H1 (cell line): ENCODE measurements around the gene LSM4. TPM values are rescaled to one million over a fixed set of nuclear protein-coding genes. Genes with fewer than 3 reads are reported as not detected.
A peak's percentile ranks its signal among the peaks of the same experiment; 100 is the strongest.
"Not testable (repeated sequence)": the region's sequence is repeated elsewhere in the genome, so short reads cannot be mapped to it uniquely, and the experiment has no call there.

ENCODE experiments used
- CTCF ChIA-PET: fragments of 300-600 bp; sonication (Branson Sonifier 250); formaldehyde crosslinking; loops from one replicate; lab custom pipeline; 2021; ENCODE audit not compliant: partially characterized antibody; lab: Charles Lee
- POLR2A ChIA-PET: fragments of 300-600 bp; sonication (Branson Sonifier 250); formaldehyde crosslinking; loops from one replicate; lab custom pipeline; 2021; ENCODE audit warnings: inconsistent platforms; ENCODE audit not compliant: partially characterized antibody; lab: Charles Lee
- DNase-seq, 2 experiments: peaks; one replicate each; pipeline versions ENCODE4 v3.0.0 to v3.0.0-alpha.2; 2010 to 2022; ENCODE audit warnings: low spot score in 2 of 2, low read depth in 1 of 2, mixed read lengths in 1 of 2
- FAIRE-seq: peaks from 2 replicates; lab custom pipeline; 2011; peaks lifted over from hg19 to GRCh38; lab: Jason Lieb, UNC
- H2AFZ ChIP-seq: 2 replicates; pipeline ENCODE4 v1.8.1; 2012; ENCODE audit warnings: low read length, inconsistent platforms
- H2AK5ac ChIP-seq: 2 replicates; pipeline ENCODE4 v1.6.1; 2013; ENCODE audit warnings: low read depth, low read length
- H2BK120ac ChIP-seq: replicated peaks from 2 replicates; pipeline ENCODE3; 2013; ENCODE audit warnings: low read depth, low read length, inconsistent platforms
- H2BK12ac ChIP-seq: 2 replicates; pipeline ENCODE4 v1.6.1; 2013; ENCODE audit warnings: low read depth, low read length
- H2BK15ac ChIP-seq: 2 replicates; pipeline ENCODE4 v1.6.1; 2013; ENCODE audit warnings: low read length
- H2BK20ac ChIP-seq: 2 replicates; pipeline ENCODE4 v1.6.1; 2013; ENCODE audit warnings: low read length
- H2BK5ac ChIP-seq: 2 replicates; pipeline ENCODE4 v1.6.1; 2013; ENCODE audit warnings: low read depth, low read length
- H3K14ac ChIP-seq: 2 replicates; pipeline ENCODE4 v1.6.1; 2013; ENCODE audit warnings: inconsistent platforms; ENCODE audit not compliant: insufficient read length
- H3K18ac ChIP-seq: 2 replicates; pipeline ENCODE4 v1.6.1; 2013; ENCODE audit warnings: low read length; ENCODE audit errors: extremely low read depth
- H3K23ac ChIP-seq: 2 replicates; pipeline ENCODE4 v1.6.1; 2013; ENCODE audit warnings: inconsistent platforms; ENCODE audit not compliant: insufficient read length
- H3K23me2 ChIP-seq: 2 replicates; pipeline ENCODE4 v1.6.1; 2013; ENCODE audit warnings: low read depth, low read length
- H3K27ac ChIP-seq: 2 replicates; pipeline ENCODE4 v1.6.1; 2011; ENCODE audit warnings: low read depth, low read length, inconsistent platforms
- H3K27me3 ChIP-seq, 4 experiments: replicated peaks in 1 of 4; 1 replicate in 1 of 4; 2 replicates in 3 of 4; pipeline versions ENCODE4 v1.6.1 to v1.8.1; 2011 to 2013; ENCODE audit warnings: low read length in 3 of 4, mild to moderate bottlenecking in 3 of 4, inconsistent platforms in 2 of 4, mixed read lengths in 2 of 4, moderate library complexity in 1 of 4; ENCODE audit not compliant: control insufficient read depth in 3 of 4, insufficient read depth in 3 of 4; ENCODE audit errors: extremely low read depth in 1 of 4
- H3K36me3 ChIP-seq, 4 experiments: 2 replicates each; pipeline versions ENCODE4 v1.6.1 to v1.8.1; 2011 to 2013; ENCODE audit warnings: mild to moderate bottlenecking in 4 of 4, low read length in 3 of 4, moderate library complexity in 2 of 4, control low read depth in 1 of 4, inconsistent platforms in 1 of 4; ENCODE audit not compliant: insufficient read depth in 4 of 4, control insufficient read depth in 2 of 4
- H3K4ac ChIP-seq: replicated peaks from 2 replicates; pipeline ENCODE3; 2013; ENCODE audit warnings: low read length, low read depth, mixed read lengths, inconsistent platforms; ENCODE audit not compliant: insufficient read length
- H3K4me1 ChIP-seq, 4 experiments: replicated peaks in 1 of 4; 1 replicate in 1 of 4; 2 replicates in 3 of 4; pipeline versions ENCODE4 v1.6.1 to v1.8.1; 2011 to 2013; ENCODE audit warnings: low read length in 3 of 4, inconsistent platforms in 2 of 4, mixed read lengths in 1 of 4; ENCODE audit not compliant: insufficient read depth in 4 of 4, control insufficient read depth in 3 of 4
- H3K4me2 ChIP-seq, 2 experiments: 2 replicates each; pipeline versions ENCODE4 v1.6.1 to v1.8.1; 2011 to 2013; ENCODE audit warnings: low read depth in 2 of 2, low read length in 2 of 2, control low read depth in 1 of 2, inconsistent platforms in 1 of 2, mild to moderate bottlenecking in 1 of 2; ENCODE audit not compliant: insufficient read depth in 1 of 2
- H3K4me3 ChIP-seq, 4 experiments: fragments of 200-600, 300-600 bp in 1 of 4; sonication (generic), shearing (Covaris generic), sonication (Bioruptor Twin) in 1 of 4; 2 replicates each; pipeline versions ENCODE4 v1.5.1 to v1.8.1; 2011 to 2016; ENCODE audit warnings: low read length in 4 of 4, low read depth in 3 of 4, control low read depth in 2 of 4, inconsistent platforms in 2 of 4, mild to moderate bottlenecking in 2 of 4, mixed read lengths in 1 of 4, moderate library complexity in 1 of 4; ENCODE audit not compliant: insufficient read depth in 2 of 4; ENCODE audit errors: extremely low read depth in 1 of 4
- H3K56ac ChIP-seq: replicated peaks from 2 replicates; pipeline ENCODE3; 2013; ENCODE audit warnings: low read depth, mild to moderate bottlenecking, mixed read lengths, low read length, inconsistent platforms; ENCODE audit not compliant: insufficient read length
- H3K79me1 ChIP-seq: 2 replicates; pipeline ENCODE4 v1.6.1; 2013; ENCODE audit warnings: low read depth, low read length, control low read depth
- H3K79me2 ChIP-seq, 2 experiments: 2 replicates each; pipeline versions ENCODE4 v1.6.1 to v1.8.1; 2012 to 2013; ENCODE audit warnings: low read length in 2 of 2, mild to moderate bottlenecking in 2 of 2, inconsistent platforms in 1 of 2; ENCODE audit not compliant: insufficient read depth in 2 of 2, control insufficient read depth in 1 of 2
- H3K9ac ChIP-seq, 4 experiments: replicated peaks in 1 of 4; 1 replicate in 1 of 4; 2 replicates in 3 of 4; pipeline versions ENCODE4 v1.6.1 to v1.8.1; 2011 to 2013; ENCODE audit warnings: low read depth in 3 of 4, low read length in 3 of 4, control low read depth in 2 of 4, mild to moderate bottlenecking in 2 of 4, moderate library complexity in 2 of 4, inconsistent platforms in 1 of 4; ENCODE audit errors: extremely low read depth in 1 of 4
- H3K9me3 ChIP-seq, 2 experiments: 2 replicates each; pipeline versions ENCODE4 v1.6.1 to v1.8.1; 2012 to 2013; ENCODE audit warnings: mild to moderate bottlenecking in 2 of 2, moderate library complexity in 2 of 2, control low read depth in 1 of 2, inconsistent platforms in 1 of 2, low read depth in 1 of 2, low read length in 1 of 2, mixed read lengths in 1 of 2; ENCODE audit not compliant: insufficient read depth in 2 of 2
- H4K20me1 ChIP-seq, 2 experiments: replicated peaks in 1 of 2; 2 replicates each; pipeline versions ENCODE3 to v1.8.1; 2011 to 2013; ENCODE audit warnings: inconsistent platforms in 2 of 2, low read length in 2 of 2, mild to moderate bottlenecking in 1 of 2; ENCODE audit not compliant: insufficient read depth in 2 of 2, control insufficient read depth in 1 of 2
- H4K5ac ChIP-seq: 2 replicates; pipeline ENCODE4 v1.6.1; 2013; ENCODE audit warnings: low read length, low read depth, mixed read lengths, inconsistent platforms; ENCODE audit not compliant: insufficient read length
- H4K8ac ChIP-seq: 2 replicates; pipeline ENCODE4 v1.8.0; 2013; ENCODE audit warnings: mild to moderate bottlenecking, moderate library complexity, low read length, inconsistent platforms; ENCODE audit not compliant: insufficient read depth; ENCODE audit errors: extremely low read depth
- H4K91ac ChIP-seq: replicated peaks from 2 replicates; pipeline ENCODE3; 2013; ENCODE audit warnings: low read length, mixed read lengths, inconsistent platforms; ENCODE audit not compliant: insufficient read length
- NANOG ChIP-seq: IDR thresholded peaks from 2 replicates; pipeline ENCODE4 v1.6.1; 2011; ENCODE audit warnings: low read length, low read depth, mild to moderate bottlenecking, inconsistent platforms; ENCODE audit not compliant: insufficient read depth, poor library complexity, severe bottlenecking
- RNF2 ChIP-seq: fragments of 200-900, 300-1000 bp; sonication (generic); IDR thresholded peaks from 2 replicates; pipeline ENCODE4 v1.7.1; 2016; ENCODE audit warnings: borderline replicate concordance, low read depth, mild to moderate bottlenecking, antibody characterized with exemption, low read length; ENCODE audit not compliant: poor library complexity, severe bottlenecking; ENCODE audit errors: missing control alignments
- WGBS, 2 experiments: shearing (Covaris generic) in 1 of 2; methylation state at CpG; one replicate each; pipeline versions ENCODE4 v1.1.6 to v1.1.7; 2013 to 2015; ENCODE audit warnings: low lambda C conversion rate in 2 of 2, mixed read lengths in 2 of 2, inconsistent platforms in 1 of 2, low coverage in 1 of 2, missing lambda C conversion rate in 1 of 2; ENCODE audit not compliant: insufficient replicate concordance in 2 of 2, insufficient coverage in 1 of 2, insufficient read length in 1 of 2; ENCODE audit errors: extremely low coverage in 1 of 2, missing lambda C conversion rate in 1 of 2; 5-methylcytosine and 5-hydroxymethylcytosine counted together
- polyA plus RNA-seq, 7 experiments: library from polyadenylated mRNA; depleted of rRNA in 3 of 7; stranded (reverse) in 5 of 7; unstranded in 2 of 7; fragments of >200 nt in 5 of 7; fragments of 200-250 nt in 2 of 7; gene quantifications; 1 replicate in 5 of 7; 2 replicates in 1 of 7; 4 replicates in 1 of 7; pipeline versions ENCODE4 v1.2.1 to v1.2.3, GENCODE V29; 2011 to 2013; ENCODE audit warnings: missing spikeins in 2 of 7, mixed read lengths in 2 of 7
- total RNA-seq: library from RNA; stranded (reverse); fragmentation: NEBNext Ultra II Directional; extraction: Animal tissue kit (Norgen Biotek cat#: 25700); gene quantifications from 2 replicates; pipeline ENCODE4 v1.2.1, GENCODE V29; 2021

Gene LSM4
- total and polyA plus RNA-seq, 2 of the 8 experiments (the other 6 are each of a cell fraction or from before 2014, with no cell fraction given) = 302 to 319 TPM

DNA sequence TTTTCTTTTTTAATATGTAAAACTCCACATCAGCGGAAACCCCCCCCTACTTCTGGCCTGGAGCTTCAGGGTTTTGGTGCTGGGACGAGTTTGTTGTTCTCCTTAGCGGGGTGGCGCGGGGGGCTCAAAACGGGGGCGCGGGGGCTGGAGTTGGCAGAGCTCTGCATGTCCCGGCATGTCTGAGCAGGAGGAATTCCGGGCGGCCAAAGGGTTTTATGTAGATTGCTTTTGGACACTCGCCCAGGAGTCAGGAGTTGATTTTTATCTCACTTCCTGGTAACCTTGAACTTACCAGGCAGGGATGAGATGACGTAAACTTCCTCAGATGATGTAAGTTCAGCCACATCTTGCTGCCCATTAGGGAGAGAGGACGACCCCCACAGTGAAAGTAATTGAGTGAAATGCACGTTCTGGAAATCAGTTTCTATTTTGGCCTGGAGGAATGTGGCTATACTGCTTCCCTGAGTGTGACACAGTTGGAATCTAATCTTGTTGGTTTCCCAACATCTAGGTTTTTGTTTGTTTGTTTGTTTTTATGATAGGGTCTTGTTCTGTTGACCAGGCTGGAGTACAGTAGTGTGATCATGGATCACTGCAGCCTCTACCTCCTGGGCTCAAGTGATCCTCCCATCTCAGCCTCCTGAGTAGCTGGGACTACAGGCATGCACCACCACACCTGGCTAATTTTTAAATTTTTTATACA is 42.1 kb upstream of the LSM4 start (continued):
- no peak for TF ChIP-seq RNF2
- TF ChIP-seq NANOG = no peak
- TF ChIP-seq, all 59 proteins: peak for 4

DNA sequence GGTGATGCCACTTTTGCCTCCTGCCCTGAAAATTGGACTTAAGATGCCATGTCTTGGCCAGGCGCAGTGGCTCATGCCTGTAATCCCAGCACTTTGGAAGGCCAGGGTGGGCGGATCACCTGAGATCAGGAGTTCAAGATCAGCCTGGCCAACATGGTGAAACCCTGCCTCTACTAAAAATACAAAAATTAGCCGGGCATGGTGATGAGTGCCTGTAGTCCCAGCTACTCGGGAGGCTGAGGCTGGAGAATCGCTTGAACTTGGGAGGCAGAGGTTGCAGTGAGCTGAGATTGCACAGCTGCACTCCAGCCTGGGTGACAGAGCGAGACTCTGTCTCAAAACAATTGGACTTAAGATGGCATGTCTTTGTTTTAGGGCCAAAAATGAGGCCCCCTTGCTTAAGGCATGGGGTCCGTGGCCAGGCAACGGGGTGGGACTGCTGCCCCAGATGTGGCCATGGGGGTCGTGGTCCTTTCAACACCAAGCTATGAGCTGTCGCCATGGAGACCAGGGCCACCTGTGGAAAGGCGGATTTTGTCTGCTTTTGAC is 41.5 kb upstream of the LSM4 start:
- not testable (repeated sequence) for H3K79me2 ChIP-seq, H2AFZ ChIP-seq, DNase-seq, H3K23ac ChIP-seq, H4K20me1 ChIP-seq, H3K79me1 ChIP-seq, H3K27me3 ChIP-seq, H2BK15ac ChIP-seq, H3K14ac ChIP-seq, H3K56ac ChIP-seq, H3K23me2 ChIP-seq, H3K4me2 ChIP-seq, H3K9me3 ChIP-seq, H3K4me3 ChIP-seq, FAIRE-seq, H2BK20ac ChIP-seq, H3K36me3 ChIP-seq, H3K4ac ChIP-seq, H4K8ac ChIP-seq
- Histone ChIP-seq H3K18ac (peak overlapping the region; percentile 98), H4K91ac (peak overlapping the region; percentile 90), H4K5ac (peak overlapping the region; percentile 74), H3K9ac (0 out of 7 replicates have a peak overlapping the region, but pooled peaks of 1 of the 4 experiments have one; percentile 40), H2BK5ac (peak overlapping the region; percentile 89), H3K4me1 (peaks cover 1 to 12% (median 8%) of the 10 kb centered on the region in 4 experiments; a peak in 5 of 7 replicates), H2BK120ac (peak overlapping the region; percentile 76), H2BK12ac (peak overlapping the region; percentile 40; the same call in 1 of the 2 replicates), H2AK5ac (peak overlapping the region; percentile 43; the same call in 1 of the 2 replicates), H3K27ac (peak overlapping the region; percentile 87; the same call in 1 of the 2 replicates)
- WGBS, 2 experiments = 75% methylated on average over 11 of the region's 11 CpGs; no CpG with 5 or more reads in 1 of the 2 experiments
- ChIA-PET POLR2A (interaction anchor here (0.8 to 4.0 kb wide), 10 partner anchors 11 to 83 kb away, joined by 3 to 20 read pairs (median 4); partner anchors contain the start of genes GDF15, JUND, LSM4 and SSBP4), CTCF (interaction anchor here (0.7 to 4.7 kb wide), 9 partner anchors 10 to 46 kb away, joined by 3 to 27 read pairs (median 7); partner anchors contain the start of gene GDF15)
